NCI-H748 (cell line): ENCODE data around the gene PRAMEF17.
"Not testable (repeated sequence)": the region's sequence is repeated elsewhere in the genome, so short reads cannot be mapped to it uniquely, and the experiment has no call there.

Experiments used
- DNase-seq: peaks from one replicate; lab custom pipeline; 2025; ENCODE audit not compliant: unreplicated experiment; lab: John Stamatoyannopoulos, UW

Gene PRAMEF17, protein sequence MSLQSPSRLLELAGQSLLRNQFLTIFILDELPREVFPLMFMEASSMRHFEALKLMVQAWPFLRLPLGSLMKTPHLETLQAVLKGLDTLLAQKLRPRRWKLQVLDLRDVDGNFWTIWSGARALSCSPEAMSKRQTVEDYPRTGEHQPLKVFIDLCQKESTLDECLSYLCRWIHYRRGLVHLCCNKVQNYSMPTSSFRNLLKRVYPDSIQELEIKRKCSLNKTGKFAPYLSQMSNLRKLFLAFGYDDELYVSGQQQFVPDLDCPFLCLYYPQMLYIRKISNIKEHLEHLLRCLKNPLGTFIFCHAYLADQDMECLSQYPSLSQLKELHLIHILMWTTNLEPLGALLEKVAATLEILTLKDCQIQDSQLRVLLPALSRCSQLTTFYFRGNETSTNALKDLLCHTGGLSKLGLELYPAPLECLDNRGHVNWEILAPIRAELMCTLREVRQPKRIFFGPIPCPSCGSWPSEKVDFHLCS

GRCh38 chr1:13389332-13389731, at the start of gene PRAMEF17:
TSS of gene PRAMEF17 (plus strand) at chr1:13389632. CDS start at chr1:13389658, 26 bp downstream.
- DNase-seq = not testable (repeated sequence)

GRCh38 chr1:13342496-13342895, 46.9 kb upstream of the PRAMEF17 start:
- DNase-seq = not testable (repeated sequence)

DNA sequence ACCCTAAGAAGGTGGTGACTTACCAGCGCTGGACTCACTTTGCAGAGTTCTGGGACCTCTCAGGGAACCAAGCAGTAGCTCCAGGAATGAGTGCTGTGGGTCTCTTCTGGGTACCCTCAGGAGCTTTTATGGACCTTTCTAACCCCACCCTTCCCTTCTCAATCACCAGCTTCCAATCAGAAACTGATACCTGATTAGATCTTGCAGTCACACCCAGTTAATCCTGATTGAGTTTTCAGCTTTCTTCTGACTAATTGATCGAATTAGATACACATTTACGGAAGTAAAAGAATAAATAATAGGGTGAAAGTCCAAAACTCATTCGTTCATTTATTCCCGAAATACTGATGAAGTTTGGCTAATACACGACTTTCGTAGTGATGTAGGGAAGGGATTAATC, 42.4 kb upstream of the PRAMEF17 start, which contains the start of gene PRAMEF14:
Gene PRAMEF14 (minus strand): TSS at position 101 of the 400 bp plus-strand sequence. CDS start 1,820 bp downstream, outside the sequence.
- DNase-seq = not testable (repeated sequence)

GRCh38 chr1:13353476-13353875, 36.0 kb upstream of the PRAMEF17 start:
- not testable (repeated sequence) for DNase-seq

DNA sequence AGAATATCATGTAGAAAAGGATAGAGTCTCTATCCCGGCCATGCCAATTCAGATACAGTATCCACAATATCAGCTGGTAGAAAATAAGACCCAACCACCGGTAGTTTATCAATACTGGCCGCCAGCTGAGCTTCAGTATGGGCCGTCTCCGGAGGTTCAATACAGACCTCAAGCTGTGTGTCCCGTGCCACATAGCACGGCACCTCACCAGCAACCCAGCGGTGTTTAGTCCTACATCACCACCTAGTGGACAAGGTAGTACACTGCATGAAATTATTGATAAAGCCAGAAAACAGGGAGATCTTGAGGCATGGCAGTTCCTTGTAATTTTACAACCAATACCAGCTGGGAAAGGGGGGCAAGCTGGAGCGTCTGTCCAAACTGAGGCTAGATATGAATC, 35.0 kb upstream of the PRAMEF17 start:
- not testable (repeated sequence) for DNase-seq

DNA sequence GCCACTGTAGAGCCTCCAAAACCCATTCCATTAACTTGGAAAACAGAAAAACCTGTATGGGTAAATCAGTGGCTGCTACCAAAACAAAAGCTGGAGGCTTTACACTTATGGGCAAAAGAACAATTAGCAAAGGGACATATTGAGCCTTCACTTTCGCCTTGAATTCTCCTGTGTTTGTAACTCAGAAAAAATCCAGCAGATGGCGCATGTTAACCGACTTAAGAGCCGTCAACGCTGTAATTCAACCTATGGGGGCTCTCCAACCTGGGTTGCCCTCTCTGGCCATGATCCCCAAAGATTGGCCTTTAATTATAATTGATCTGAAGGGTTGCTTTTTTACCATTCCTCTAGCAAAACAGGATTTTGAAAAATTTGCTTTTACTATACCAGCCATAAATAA, 32.7 kb upstream of the PRAMEF17 start:
- DNase-seq = peak; percentile 48

- DNase-seq = not testable (repeated sequence)
Measured at GRCh38 chr1:13362364-13362763, 27.1 kb upstream of the PRAMEF17 start.

DNA sequence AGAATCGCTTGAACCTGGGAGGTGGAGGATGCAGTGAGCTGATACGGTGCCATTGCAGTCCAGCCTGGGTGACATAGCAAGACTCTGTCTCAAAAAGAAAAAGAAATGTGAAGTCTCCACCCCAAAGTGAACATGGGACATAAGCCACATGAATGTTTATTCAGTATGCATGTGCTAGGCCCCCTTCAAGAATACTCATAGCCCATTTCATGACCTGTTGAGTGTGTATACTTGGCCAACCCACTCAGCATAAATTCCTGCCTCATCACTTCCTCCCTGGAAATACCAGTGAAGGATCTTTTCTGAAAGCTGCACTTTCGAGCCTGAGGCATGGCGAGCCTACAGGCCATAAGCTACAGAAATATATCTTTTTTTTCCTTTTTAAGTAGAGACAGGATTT, 24.5 kb upstream of the PRAMEF17 start:
- DNase-seq = not testable (repeated sequence)

- DNase-seq = not testable (repeated sequence)
Measured at GRCh38 chr1:13366536-13366935, 22.9 kb upstream of the PRAMEF17 start.

- DNase-seq = not testable (repeated sequence)
Measured at GRCh38 chr1:13368544-13368943, 20.9 kb upstream of the PRAMEF17 start.

GRCh38 chr1:13378983-13379382, 10.4 kb upstream of the PRAMEF17 start:
- DNase-seq = not testable (repeated sequence)

GRCh38 chr1:13380380-13380779, 9.1 kb upstream of the PRAMEF17 start:
- not testable (repeated sequence) for DNase-seq

DNA sequence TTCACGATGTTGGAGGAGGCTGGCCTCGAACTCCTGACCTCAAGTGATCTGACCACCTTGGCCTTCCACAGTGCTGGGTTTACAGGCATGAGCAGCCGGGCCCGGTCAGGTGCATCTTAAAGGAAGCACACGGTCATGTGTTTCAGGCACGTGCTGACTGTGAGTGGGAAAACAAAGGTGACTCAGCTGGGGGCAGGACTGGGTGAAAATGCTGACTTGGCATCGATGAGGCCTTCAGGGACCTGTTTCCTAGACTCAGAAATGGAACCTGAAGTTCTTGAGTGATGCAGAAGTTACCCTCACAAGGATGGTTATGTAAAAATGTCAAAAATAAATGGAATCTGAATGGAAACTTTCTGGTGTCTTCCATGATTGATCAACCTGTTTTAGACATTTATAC, 3.6 kb downstream of the PRAMEF17 start:
- DNase-seq = not testable (repeated sequence)

- DNase-seq = not testable (repeated sequence)
Measured at GRCh38 chr1:13394761-13395160, 5.3 kb downstream of the PRAMEF17 start.

DNA sequence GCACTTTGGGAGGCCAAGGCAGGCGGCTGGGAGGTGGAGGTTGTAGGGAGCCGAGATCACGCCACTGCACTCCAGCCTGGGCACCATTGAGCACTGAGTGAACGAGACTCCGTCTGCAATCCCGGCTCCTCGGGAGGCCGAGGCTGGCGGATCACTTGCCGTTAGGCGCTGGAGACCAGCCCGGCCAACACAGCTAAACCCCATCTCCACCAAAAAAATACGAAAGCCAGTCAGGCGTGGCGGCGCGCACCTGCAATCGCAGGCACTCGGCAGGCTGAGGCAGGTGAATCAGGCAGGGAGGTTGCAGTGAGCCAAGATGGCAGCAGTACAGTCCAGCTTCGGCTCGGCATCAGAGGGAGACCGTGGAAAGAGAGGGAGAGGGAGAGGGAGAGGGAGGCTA, 5.9 kb downstream of the PRAMEF17 start:
- not testable (repeated sequence) for DNase-seq

DNA sequence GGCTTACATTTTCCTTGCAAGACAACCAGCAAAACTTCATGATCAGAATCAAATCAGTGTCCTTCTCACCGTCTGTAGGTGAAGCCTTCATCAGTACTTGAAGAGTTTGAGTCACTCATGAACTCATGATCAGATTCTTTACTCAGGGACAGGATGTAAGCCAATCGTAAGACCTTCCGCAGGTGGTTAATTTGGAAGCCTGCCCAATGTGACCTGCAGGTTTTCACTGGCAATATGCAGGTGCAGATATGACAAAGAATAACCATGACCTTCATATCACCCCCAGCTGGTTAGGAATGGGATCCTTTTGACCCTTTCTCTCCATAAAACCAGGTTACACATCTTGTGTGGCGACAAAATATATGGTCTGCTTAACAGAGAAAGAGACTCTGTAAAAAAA, 18.4 kb downstream of the PRAMEF17 start:
- no peak for DNase-seq

DNA sequence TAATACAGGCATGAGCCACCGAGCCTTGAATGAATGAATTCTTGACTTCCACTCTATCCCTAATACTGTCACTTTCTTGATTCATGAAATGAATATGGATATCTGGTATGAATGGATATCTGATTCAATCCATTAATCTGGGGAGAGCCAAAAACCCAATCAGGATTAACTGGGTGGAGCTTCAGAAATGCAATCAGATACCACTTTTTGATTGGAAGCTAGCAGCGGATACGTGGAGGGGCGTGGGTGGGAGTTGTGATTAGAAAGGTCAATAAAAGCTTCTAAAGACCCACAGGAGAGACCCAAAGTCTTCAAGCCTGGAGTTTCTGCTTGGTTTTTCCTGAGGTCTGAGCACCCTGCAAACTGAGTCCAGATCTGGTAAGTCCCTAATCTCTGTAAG, 20.7 kb downstream of the PRAMEF17 start, which contains the start of gene PRAMEF20:
Gene PRAMEF20 (plus strand): TSS at position 301 of the 400 bp plus-strand sequence. CDS start 5,905 bp downstream, outside the sequence.
- DNase-seq = not testable (repeated sequence)

DNA sequence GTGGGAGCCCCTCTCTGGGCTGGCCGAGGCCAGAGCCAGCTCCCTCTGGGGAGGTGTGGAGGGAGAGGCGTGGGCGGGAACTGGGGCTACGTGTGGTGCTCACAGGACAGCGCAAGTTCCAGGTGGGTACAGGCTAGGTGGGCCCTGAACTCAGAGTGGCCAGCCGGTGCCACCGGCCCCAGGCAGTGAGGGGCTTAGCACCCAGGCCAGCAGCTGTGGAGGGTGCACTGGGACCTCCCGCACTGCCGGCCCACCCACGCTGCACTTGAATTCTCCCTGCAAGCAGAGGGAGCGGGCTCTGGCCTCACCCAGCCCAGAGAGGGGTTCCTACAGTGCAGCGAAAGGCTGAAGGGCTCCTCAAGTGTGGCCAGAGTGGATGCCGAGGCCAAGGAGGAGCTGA, 41.1 kb downstream of the PRAMEF17 start:
- no peak for DNase-seq

DNA sequence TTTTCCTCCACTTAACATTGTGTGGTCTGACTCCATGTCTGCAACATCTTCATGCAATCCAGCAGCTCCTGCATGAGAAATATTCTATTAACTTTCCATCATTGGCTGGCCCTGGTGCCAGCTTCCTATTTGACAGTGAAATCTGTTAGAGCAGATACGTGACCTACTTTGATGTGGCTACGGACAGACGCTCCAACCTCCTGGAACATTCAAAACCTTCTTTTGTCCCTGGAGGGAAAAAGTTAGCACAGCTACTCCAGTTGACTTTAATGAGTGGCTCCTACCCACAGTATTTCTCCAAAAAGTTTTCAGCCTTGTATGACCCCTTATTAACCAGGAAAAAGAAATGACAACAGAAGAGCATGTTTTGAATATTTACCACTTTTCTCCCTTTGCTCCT, 42.8 kb downstream of the PRAMEF17 start:
- no peak for DNase-seq

DNA sequence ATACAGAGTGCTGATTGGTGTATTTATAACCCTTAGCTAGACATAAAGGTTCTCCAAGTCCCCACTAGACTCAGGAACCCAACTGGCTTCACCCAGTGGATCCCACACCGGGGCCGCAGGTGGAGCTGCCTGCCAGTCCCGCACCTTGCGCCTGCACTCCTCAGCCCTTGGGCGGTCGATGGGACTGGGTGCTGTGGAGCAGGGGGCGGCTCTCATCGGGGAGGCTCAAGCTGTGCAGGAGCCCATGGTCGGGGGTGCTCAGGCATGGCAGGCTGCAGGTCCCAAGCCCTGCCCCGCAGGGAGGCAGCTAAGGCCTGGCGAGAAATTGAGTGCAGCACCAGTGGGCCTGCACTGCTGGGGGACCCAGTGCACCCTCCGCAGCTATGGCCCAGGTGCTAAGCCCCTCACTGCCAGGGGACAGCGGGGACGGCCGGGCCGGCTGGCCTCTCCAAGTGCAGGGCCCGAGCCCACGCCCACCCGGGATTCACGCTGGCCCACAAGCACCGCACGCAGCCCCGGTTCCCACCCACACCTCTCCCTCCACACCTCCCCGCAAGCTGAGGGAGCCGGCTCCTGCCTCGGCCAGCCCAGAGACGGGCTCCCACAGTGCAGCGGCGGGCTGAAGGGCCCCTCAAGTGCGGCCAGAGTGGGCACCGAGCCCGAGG, 44.4 kb downstream of the PRAMEF17 start:
- not testable (repeated sequence) for DNase-seq

- DNase-seq = no peak
Measured at GRCh38 chr1:13435458-13435857, 46.0 kb downstream of the PRAMEF17 start.
